Measurements from ENCODE around the gene ZNF718. TPM values are rescaled to one million over a fixed set of nuclear protein-coding genes. Genes with fewer than 3 reads are reported as not detected.
"Not testable (repeated sequence)": the region's sequence is repeated elsewhere in the genome, so short reads cannot be mapped to it uniquely, and the experiment has no call there.

The ZNF718 gene
- total RNA-seq = 1 to 10 TPM; 2.0 to 6.3 TPM
- 10.6 to 12.4 reads per million in 2 donors for total RNA-seq

DNA sequence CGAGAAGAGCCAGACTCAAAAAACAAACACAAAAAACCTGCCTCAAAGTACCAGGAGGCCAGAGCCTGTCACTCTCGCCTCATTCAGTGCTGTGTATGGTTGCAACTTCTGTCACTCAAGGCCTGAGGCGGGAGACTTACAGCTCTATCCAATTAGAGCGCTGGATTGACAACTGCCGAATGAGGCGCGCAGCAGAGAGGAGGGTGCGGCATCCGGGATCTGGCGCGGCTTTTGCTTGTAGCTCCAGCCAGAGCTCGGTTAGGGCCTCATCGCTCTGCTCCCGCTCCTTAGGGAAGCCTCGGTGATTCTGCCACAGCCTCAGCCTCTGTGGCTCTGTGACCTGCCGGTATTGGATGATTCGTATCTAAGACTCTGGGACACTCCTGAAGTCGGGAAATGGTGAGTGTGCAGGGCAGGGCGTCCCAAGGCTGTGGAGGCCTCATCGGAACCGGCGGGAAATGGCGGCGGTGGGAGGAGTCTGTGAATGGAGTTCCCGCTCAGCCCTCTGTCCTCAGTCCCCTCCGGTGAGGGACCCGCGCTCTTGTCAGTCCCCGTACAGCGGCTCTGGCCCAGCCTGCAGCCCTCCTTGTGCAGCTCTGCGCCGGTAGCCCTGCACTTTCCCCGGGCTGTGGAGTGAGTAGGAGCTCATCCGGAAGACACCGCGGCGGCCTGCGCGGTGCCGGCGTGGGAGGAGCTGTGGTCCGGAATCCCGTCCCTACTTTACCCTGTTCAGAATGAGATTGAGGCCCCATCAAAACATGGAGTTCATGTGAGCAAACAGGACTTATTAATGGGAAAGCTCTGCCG is at the start of gene ZNF718:
Gene ZNF718, plus strand, starts transcription at position 227 of the 807 bp plus-strand sequence. Its CDS starts 170 bp downstream, at position 397.
- peaks cover 11% of the 10 kb centered on the region for H3K4me1 Mint-ChIP-seq
- peak within 1 kb of the TSS; percentile 35 for H3K27ac Mint-ChIP-seq
- H3K36me3 Mint-ChIP-seq (ENCODE audit: low read depth) = no peaks in the 10 kb centered on the region
- peaks cover 8% of the 10 kb centered on the region for H3K9me3 ChIP-seq (ENCODE audit: control insufficient read depth, low read length, poor library complexity, severe bottlenecking)
- H3K27me3 Mint-ChIP-seq = no peaks in the 10 kb centered on the region
- ATAC-seq (peak; percentile 91), DNase-seq (peak; percentile 45 to 80 (median 73))
- H3K4me3 Mint-ChIP-seq = peak within 1 kb of the TSS; percentile 85

DNA sequence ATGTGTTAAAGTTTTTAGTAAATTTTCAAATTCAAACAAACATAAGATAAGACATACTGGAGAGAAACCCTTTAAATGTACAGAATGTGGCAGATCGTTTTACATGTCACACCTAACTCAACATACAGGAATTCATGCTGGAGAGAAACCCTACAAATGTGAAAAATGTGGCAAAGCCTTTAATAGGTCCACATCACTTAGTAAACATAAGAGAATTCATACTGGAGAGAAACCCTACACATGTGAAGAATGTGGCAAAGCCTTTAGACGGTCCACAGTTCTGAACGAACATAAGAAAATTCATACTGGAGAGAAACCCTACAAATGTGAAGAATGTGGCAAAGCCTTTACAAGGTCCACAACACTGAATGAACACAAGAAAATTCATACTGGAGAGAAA is 38.4 kb upstream of the ZNF718 start:
- H3K4me1 Mint-ChIP-seq = no peaks in the 10 kb centered on the region
- peaks cover 2% of the 10 kb centered on the region for H3K36me3 Mint-ChIP-seq (ENCODE audit: low read depth)
- no peaks in the 10 kb centered on the region for H3K27me3 Mint-ChIP-seq
- H3K27ac Mint-ChIP-seq = no peak overlapping the region
- DNase-seq = no peak
- no peak for ATAC-seq
- H3K4me3 Mint-ChIP-seq = no peak overlapping the region
- peaks cover 27% of the 10 kb centered on the region for H3K9me3 ChIP-seq (ENCODE audit: control insufficient read depth, low read length, poor library complexity, severe bottlenecking)

DNA sequence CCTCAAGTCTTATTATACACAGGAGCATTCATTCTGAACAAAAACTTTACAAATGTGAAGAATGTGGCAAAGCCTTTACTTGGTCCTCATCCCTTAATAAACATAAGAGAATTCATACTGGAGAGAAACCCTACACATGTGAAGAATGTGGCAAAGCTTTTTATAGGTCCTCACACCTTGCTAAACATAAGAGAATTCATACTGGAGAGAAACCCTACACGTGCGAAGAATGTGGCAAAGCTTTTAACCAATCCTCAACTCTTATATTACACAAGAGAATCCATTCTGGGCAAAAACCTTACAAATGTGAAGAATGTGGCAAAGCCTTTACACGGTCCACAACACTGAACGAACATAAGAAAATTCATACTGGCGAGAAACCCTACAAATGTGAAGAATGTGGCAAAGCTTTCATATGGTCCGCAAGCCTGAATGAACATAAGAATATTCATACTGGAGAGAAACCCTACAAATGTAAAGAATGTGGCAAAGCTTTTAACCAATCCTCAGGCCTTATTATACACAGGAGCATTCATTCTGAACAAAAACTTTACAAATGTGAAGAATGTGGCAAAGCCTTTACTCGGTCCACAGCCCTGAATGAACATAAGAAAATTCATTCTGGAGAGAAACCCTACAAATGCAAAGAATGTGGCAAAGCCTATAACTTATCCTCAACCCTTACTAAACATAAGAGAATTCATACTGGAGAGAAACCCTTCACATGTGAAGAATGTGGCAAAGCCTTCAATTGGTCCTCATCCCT is 37.6 kb upstream of the ZNF718 start:
- peaks cover 28% of the 10 kb centered on the region for H3K9me3 ChIP-seq (ENCODE audit: control insufficient read depth, low read length, poor library complexity, severe bottlenecking)
- not testable (repeated sequence) for H3K4me1 Mint-ChIP-seq; H3K36me3 Mint-ChIP-seq (ENCODE audit: low read depth); H3K4me3 Mint-ChIP-seq; ATAC-seq; DNase-seq; H3K27me3 Mint-ChIP-seq; H3K27ac Mint-ChIP-seq

DNA sequence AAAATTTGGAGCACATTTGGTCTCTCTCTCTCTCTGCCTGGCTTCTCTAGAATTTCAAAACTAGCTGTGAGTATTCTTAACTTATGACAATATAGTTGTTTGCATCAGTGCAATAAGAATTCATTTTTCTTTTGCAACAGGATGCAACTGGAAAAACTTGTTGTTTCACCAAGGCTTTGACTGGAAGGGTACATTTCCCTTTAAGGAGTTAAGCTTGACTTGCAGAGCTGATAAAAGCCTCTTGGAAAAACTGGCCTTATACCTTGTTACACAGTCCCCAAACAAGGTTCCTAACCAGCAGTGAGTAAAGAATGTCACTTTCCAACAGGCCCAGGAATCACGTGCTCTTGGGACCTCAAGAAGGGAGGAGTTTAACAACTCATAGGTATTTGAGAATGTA is 25.9 kb upstream of the ZNF718 start:
- no peak for ATAC-seq
- no peak overlapping the region for H3K4me3 Mint-ChIP-seq
- no peaks in the 10 kb centered on the region for H3K36me3 Mint-ChIP-seq (ENCODE audit: low read depth)
- no peak overlapping the region for H3K27ac Mint-ChIP-seq
- H3K9me3 ChIP-seq (ENCODE audit: control insufficient read depth, low read length, poor library complexity, severe bottlenecking) = peaks cover 13% of the 10 kb centered on the region
- H3K27me3 Mint-ChIP-seq = no peaks in the 10 kb centered on the region
- H3K4me1 Mint-ChIP-seq = no peaks in the 10 kb centered on the region
- no peak for DNase-seq

DNA sequence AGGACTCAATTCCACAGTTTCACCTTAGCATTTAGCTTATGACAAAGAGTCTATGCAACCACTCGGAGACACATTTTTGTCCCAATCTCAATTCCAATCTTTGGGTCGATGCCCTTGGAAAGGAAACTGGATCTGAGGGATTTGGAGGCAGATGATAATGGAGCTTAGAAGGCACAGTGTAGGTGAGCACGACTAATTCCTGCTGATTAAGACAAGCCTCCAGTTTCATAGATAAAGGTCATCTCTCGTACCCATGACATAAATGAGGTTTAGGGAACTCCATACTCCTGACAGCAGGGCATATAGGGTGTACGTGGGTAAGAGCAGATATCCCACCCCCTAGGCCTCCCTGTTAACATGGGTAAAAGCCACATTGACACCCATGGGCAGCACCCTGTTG is 24.4 kb upstream of the ZNF718 start:
- peaks cover 13% of the 10 kb centered on the region for H3K9me3 ChIP-seq (ENCODE audit: control insufficient read depth, low read length, poor library complexity, severe bottlenecking)
- Mint-ChIP-seq H3K36me3 (ENCODE audit: low read depth) (no peaks in the 10 kb centered on the region), H3K27me3 (no peaks in the 10 kb centered on the region), H3K27ac (no peak overlapping the region), H3K4me3 (no peak overlapping the region), H3K4me1 (no peaks in the 10 kb centered on the region)
- ATAC-seq (no peak), DNase-seq (no peak)

DNA sequence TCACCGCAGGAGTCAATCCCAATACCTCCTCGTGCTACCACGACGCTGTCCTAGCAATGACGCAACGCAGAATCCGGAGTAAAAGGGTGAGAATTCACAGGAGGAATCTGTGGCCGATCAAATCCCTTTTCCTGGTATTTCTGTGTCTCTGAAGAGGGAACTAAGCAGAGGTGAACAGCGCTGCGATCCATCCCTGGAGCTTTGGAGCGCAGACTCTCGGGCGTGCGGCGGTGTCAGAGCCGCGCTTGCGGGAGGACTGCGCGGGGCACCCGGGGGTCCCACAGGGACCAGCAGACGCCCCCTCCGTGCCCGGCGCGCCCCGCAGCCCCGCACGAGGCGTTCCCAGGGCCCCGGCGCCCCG is 17.2 kb upstream of the ZNF718 start:
- no peak overlapping the region for H3K4me3 Mint-ChIP-seq
- no peak for DNase-seq
- peaks cover 4% of the 10 kb centered on the region for H3K27me3 Mint-ChIP-seq
- H3K4me1 Mint-ChIP-seq = no peaks in the 10 kb centered on the region
- H3K9me3 ChIP-seq (ENCODE audit: control insufficient read depth, low read length, poor library complexity, severe bottlenecking) = peaks cover 5% of the 10 kb centered on the region
- ATAC-seq = no peak
- H3K36me3 Mint-ChIP-seq (ENCODE audit: low read depth) = peaks cover 4% of the 10 kb centered on the region
- H3K27ac Mint-ChIP-seq = no peak overlapping the region

DNA sequence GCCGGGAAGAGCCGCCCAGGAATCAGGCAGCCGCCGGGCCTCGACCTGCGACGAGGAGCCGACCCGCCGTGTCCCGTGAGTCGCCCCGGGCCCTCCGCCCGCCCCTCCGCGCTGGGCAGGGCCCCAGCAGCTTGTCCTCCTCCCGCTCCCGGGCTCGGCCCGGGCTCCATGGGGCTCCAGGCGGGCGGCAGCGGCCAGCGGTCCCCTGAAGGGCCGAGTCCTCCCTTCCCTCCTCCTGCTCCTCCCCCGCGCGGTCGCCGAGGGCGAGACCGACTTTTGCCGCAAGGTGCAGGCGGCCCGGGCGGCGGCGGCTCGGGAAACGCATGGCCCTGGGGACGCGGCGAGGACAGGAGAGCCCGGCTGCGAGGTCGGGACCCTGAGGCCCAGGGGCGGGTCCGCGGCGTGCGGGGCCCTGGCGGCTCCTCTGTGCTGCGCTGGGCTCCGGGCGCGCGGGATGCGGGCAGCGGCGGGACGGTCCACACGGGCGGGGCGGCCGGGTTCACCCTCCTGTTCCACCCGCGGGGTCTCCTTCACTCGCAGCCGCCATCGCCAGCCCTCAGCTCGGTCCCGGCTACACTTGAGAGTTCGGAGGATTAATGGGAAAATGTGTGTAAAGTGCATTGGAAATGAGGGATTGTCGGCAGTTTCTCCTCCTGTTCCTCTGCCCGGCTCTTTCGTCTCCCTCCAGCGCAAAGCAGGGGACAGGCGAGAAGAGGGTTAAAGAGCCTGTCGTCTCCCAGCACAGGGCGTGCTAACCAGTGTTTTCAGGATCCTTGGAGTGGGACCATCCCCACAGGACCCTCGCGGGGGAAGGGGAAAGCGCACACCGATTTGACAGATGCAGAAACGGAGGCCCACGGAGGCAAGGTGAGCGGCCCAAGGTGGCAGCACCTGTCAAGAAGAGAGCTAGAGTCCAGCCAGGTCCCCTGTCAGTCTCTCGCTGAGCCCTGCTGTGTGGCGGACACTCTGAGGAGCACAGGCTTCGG is 16.6 kb upstream of the ZNF718 start:
- H3K9me3 ChIP-seq (ENCODE audit: control insufficient read depth, low read length, poor library complexity, severe bottlenecking) = peaks cover 5% of the 10 kb centered on the region
- Mint-ChIP-seq H3K4me3 (no peak overlapping the region), H3K27me3 (peaks cover 4% of the 10 kb centered on the region), H3K4me1 (no peaks in the 10 kb centered on the region), H3K27ac (no peak overlapping the region), H3K36me3 (ENCODE audit: low read depth) (peaks cover 4% of the 10 kb centered on the region)
- no peak for DNase-seq
- no peak for ATAC-seq

DNA sequence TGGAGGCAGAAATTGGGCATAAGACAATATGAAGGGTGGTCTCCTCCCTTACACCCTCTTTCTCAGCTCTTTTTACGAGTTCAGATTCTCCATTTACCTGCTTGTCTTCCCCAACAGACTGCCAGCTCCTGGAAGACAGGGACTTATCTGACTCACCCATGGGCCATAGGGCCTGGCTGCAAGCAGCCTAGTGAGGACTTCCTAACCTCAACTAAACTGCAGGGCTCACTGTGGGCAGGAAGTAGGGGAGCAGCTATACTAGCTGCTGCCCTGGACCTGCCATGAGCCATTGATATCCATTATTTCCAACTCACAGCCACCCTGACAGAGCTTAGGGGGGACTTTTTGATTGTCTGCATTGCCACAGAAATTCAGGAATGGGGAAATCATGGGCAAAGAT is 11.5 kb upstream of the ZNF718 start:
- DNase-seq (no peak), ATAC-seq (no peak)
- H3K36me3 Mint-ChIP-seq (ENCODE audit: low read depth) = peaks cover 4% of the 10 kb centered on the region
- H3K27ac Mint-ChIP-seq = no peak overlapping the region
- H3K4me1 Mint-ChIP-seq = no peaks in the 10 kb centered on the region
- no peaks in the 10 kb centered on the region for H3K9me3 ChIP-seq (ENCODE audit: control insufficient read depth, low read length, poor library complexity, severe bottlenecking)
- peaks cover 4% of the 10 kb centered on the region for H3K27me3 Mint-ChIP-seq
- H3K4me3 Mint-ChIP-seq = no peak overlapping the region

DNA sequence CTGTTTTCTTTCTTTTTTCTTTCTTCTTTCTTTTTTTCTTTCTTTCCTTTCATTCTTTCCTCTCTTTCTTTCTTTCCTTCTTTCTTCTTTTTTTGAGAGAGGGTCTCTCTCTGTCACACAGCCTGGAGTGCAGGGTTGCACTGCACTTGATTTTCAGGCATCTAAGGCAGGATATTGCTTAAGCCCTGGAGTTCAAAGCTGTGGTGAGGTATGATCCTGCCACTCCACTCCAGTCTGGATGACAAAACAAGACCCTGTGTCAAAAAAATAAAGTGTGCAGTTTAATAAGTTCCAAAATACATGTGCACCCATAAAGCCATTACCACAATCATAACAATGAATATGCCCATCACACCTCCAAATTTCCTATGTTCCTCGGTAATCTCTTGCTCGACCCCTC is 10.6 kb upstream of the ZNF718 start:
- ATAC-seq (no peak), DNase-seq (no peak)
- no peak overlapping the region for H3K27ac Mint-ChIP-seq
- no peaks in the 10 kb centered on the region for H3K4me1 Mint-ChIP-seq
- H3K4me3 Mint-ChIP-seq = no peak overlapping the region
- peaks cover 2% of the 10 kb centered on the region for H3K36me3 Mint-ChIP-seq (ENCODE audit: low read depth)
- H3K9me3 ChIP-seq (ENCODE audit: control insufficient read depth, low read length, poor library complexity, severe bottlenecking) = no peaks in the 10 kb centered on the region
- peaks cover 2% of the 10 kb centered on the region for H3K27me3 Mint-ChIP-seq

DNA sequence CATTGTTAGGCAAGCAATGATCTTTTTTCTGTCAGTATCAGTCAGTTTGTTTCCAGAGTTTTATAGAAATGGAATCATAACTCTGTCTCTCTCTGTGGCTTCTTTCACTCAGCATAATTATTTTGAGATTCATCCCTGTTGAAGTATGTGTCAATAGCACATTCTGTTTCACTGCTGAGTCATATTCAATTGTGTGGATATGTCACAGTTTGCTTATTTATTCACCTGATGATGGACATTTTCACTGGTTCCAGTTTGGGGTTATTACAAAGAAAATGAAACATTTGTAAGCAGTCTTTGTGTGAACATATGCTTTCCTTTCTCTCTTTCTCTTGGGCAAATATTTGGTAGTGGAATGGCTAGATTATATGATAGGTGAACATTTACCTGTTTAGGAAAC is 10.2 kb upstream of the ZNF718 start:
- H3K36me3 Mint-ChIP-seq (ENCODE audit: low read depth) = peaks cover 2% of the 10 kb centered on the region
- no peak for DNase-seq
- H3K9me3 ChIP-seq (ENCODE audit: control insufficient read depth, low read length, poor library complexity, severe bottlenecking) = no peaks in the 10 kb centered on the region
- ATAC-seq = no peak
- no peaks in the 10 kb centered on the region for H3K27me3 Mint-ChIP-seq
- no peak overlapping the region for H3K4me3 Mint-ChIP-seq
- H3K27ac Mint-ChIP-seq = no peak overlapping the region
- H3K4me1 Mint-ChIP-seq = no peaks in the 10 kb centered on the region

DNA sequence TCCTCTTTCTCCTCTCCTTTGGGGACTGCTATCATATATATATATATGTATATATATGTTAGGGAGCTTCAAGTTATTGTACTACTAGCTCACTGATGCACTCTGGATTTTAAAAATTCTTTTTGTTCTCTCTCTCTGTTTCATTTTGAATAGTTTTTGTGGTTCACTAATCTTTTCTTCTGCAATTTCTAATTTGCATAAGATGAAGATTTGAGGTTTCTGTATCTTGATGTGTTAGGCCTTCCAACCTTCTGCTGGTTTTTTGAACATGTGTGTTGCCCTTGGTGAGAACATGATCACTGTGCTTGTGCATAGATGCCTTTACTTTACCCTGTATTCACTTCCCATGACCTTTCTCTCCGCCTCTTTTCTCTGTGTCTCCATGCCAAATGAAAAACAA is 7.8 kb upstream of the ZNF718 start:
- ATAC-seq (no peak), DNase-seq (no peak)
- H3K4me3 Mint-ChIP-seq = no peak overlapping the region
- H3K9me3 ChIP-seq (ENCODE audit: control insufficient read depth, low read length, poor library complexity, severe bottlenecking) = peaks cover 5% of the 10 kb centered on the region
- no peaks in the 10 kb centered on the region for H3K36me3 Mint-ChIP-seq (ENCODE audit: low read depth)
- H3K27ac Mint-ChIP-seq = no peak overlapping the region
- H3K27me3 Mint-ChIP-seq = no peaks in the 10 kb centered on the region
- peaks cover 4% of the 10 kb centered on the region for H3K4me1 Mint-ChIP-seq

DNA sequence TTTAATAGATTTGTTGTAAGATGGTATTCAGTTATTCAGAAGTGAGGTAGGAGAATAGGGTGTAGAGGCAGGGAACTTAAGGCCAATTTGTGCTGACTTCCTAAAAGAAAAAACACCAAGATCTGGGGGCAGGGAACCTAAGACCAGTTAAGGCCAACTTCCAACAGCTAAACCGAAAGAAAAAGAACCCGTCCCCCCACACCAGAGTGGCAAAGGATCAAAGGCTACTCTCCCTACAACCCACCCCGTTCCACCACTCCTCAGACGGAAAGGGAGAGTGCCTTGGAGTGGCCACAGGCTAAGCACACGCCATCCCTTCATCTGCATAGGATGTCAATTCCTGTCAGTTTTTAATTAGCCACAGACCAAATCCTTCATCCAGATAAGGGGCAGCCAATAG is 3.7 kb upstream of the ZNF718 start:
- H3K27me3 Mint-ChIP-seq = no peaks in the 10 kb centered on the region
- DNase-seq (no peak), ATAC-seq (no peak)
- H3K27ac Mint-ChIP-seq = peak overlapping the region; percentile 3
- H3K4me1 Mint-ChIP-seq = peaks cover 9% of the 10 kb centered on the region
- no peaks in the 10 kb centered on the region for H3K36me3 Mint-ChIP-seq (ENCODE audit: low read depth)
- peaks cover 8% of the 10 kb centered on the region for H3K9me3 ChIP-seq (ENCODE audit: control insufficient read depth, low read length, poor library complexity, severe bottlenecking)
- no peak overlapping the region for H3K4me3 Mint-ChIP-seq
